Measurements from ENCODE around the gene MGAT4A. TPM values are rescaled to one million over a fixed set of nuclear protein-coding genes. Genes with fewer than 3 reads are reported as not detected.

The MGAT4A gene
- total and polyA plus RNA-seq, 9 donors = 3.0 to 7.5 (median 3.9) TPM

DNA sequence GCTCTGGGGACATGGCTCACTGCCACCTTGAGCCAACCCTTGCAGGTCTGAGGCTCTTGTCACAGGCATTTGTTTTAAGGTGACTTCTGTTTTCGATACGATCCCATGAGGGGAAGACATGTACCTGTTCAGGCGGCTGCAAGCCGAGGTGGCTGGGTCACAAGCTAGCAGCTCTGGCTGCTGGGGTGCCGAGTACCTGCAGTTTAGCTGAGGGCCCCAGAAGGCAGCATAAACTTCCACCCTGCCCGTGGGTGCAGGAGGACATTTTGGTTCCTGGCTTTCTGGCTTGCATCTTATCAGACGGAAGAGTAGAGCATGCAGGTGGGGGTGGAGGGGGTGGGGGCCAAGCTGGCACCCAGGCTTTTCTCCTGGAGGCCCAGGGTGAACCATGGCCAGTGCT lies 151.0 kb downstream of the MGAT4A start:
- H3K36me3 ChIP-seq (ENCODE audit: control insufficient read depth, insufficient read depth, low read length) = peaks cover 44% of the 10 kb centered on the region
- no peak overlapping the region for H3K4me3 ChIP-seq (ENCODE audit: low read length)
- no peak for DNase-seq
- H3K27me3 ChIP-seq (ENCODE audit: control insufficient read depth, insufficient read depth, low read length) = no peaks in the 10 kb centered on the region
- H3K9me3 ChIP-seq (replicated peaks; ENCODE audit: control insufficient read depth, low read depth, low read length) = no peaks in the 10 kb centered on the region
- 91% methylated on average over 5 of the region's 7 CpGs for WGBS (ENCODE audit: insufficient coverage)
- H3K27ac ChIP-seq (ENCODE audit: low read length) = no peak overlapping the region
- H3K4me1 ChIP-seq (ENCODE audit: control insufficient read depth, insufficient read depth, low read length) = no peaks in the 10 kb centered on the region

DNA sequence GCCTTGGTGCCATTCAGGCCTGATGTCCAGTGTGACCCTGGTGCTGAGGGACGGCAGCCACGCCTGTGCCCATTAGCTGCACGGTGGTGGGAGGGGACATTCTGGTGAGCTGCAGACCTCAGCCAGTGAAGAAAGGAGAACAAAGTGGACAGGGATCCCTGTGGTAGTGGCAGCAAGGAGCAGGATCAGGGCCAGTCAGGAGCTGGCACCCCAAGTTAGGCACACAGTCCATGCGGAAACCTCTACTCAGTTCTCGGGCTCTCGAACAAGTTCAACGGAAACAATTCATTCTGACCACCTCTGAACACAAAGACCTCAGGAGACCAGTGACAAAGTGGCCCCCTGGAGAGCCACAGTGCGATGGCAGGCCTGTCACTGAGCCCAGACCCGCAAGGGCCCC lies 152.7 kb downstream of the MGAT4A start:
- Histone ChIP-seq H3K27ac (ENCODE audit: low read length) (no peak overlapping the region), H3K4me3 (ENCODE audit: low read length) (no peak overlapping the region), H3K4me1 (ENCODE audit: control insufficient read depth, insufficient read depth, low read length) (no peaks in the 10 kb centered on the region), H3K27me3 (ENCODE audit: control insufficient read depth, insufficient read depth, low read length) (no peaks in the 10 kb centered on the region), H3K36me3 (ENCODE audit: control insufficient read depth, insufficient read depth, low read length) (peaks cover 45% of the 10 kb centered on the region), H3K9me3 (replicated peaks; ENCODE audit: control insufficient read depth, low read depth, low read length) (no peaks in the 10 kb centered on the region)
- 89% methylated on average over 6 of the region's 9 CpGs for WGBS (ENCODE audit: insufficient coverage)
- DNase-seq = no peak

DNA sequence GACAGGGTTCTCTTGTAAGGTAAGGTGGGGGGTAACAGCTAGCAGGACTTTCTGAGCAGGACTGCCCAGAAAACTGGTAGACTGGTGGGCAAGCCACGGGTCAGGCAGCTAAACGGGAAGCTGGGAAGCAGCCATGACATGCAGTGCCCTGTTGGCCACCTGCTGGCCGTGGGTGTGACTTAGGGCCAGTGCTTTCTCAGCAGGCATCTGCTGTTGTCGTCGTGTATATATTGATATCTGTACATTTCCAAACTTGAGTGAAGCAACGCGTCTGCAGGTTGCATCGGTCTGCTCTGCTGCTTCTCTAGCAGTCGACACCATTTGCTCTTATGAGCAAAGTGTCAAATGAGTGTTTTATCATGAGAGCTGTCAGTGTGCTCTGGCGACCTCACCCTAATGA lies 153.6 kb downstream of the MGAT4A start:
- no peak for DNase-seq
- H3K4me3 ChIP-seq (ENCODE audit: low read length) = no peak overlapping the region
- H3K27me3 ChIP-seq (ENCODE audit: control insufficient read depth, insufficient read depth, low read length) = no peaks in the 10 kb centered on the region
- peaks cover 47% of the 10 kb centered on the region for H3K36me3 ChIP-seq (ENCODE audit: control insufficient read depth, insufficient read depth, low read length)
- no peaks in the 10 kb centered on the region for H3K4me1 ChIP-seq (ENCODE audit: control insufficient read depth, insufficient read depth, low read length)
- no peaks in the 10 kb centered on the region for H3K9me3 ChIP-seq (replicated peaks; ENCODE audit: control insufficient read depth, low read depth, low read length)
- WGBS (ENCODE audit: insufficient coverage) = 81% methylated on average over 10 of the region's 10 CpGs
- no peak overlapping the region for H3K27ac ChIP-seq (ENCODE audit: low read length)

DNA sequence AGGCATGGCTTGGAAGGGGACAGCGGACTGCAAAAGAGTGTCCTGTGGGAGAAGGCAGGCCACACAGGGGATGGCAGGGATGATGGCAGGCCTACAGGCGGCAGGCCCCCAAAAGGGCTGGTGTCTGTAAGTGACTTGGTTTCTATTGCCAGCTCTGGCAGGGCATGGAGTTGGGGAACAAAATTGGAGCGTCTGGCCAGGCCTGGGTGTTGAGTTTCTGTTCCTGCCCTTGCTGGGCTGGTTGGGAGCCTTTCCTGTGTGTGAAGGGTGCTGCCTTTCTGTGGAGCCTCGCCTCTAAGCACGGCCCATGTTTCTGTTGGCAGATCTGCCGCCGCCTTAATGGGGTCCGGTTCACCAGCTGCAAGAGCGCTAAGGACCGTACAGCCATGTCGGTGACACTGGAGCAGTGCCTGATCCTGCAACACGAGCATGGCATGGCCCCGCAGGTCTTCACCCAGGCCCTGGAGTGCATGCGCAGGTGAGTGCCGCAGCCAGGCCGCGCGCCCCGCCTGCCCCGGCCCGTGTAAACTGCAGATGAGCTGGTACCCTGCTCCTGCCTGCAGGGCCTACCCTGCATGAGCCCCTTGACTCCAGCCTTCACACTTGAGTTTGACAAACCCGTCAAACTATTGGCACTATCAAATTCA lies 154.1 kb downstream of the MGAT4A start:
- 90% methylated on average over 21 of the region's 22 CpGs for WGBS (ENCODE audit: insufficient coverage)
- Histone ChIP-seq H3K36me3 (ENCODE audit: control insufficient read depth, insufficient read depth, low read length) (peaks cover 51% of the 10 kb centered on the region), H3K27me3 (ENCODE audit: control insufficient read depth, insufficient read depth, low read length) (no peaks in the 10 kb centered on the region), H3K4me1 (ENCODE audit: control insufficient read depth, insufficient read depth, low read length) (no peaks in the 10 kb centered on the region), H3K4me3 (ENCODE audit: low read length) (no peak overlapping the region), H3K27ac (ENCODE audit: low read length) (no peak overlapping the region), H3K9me3 (replicated peaks; ENCODE audit: control insufficient read depth, low read depth, low read length) (no peaks in the 10 kb centered on the region)
- no peak for DNase-seq

DNA sequence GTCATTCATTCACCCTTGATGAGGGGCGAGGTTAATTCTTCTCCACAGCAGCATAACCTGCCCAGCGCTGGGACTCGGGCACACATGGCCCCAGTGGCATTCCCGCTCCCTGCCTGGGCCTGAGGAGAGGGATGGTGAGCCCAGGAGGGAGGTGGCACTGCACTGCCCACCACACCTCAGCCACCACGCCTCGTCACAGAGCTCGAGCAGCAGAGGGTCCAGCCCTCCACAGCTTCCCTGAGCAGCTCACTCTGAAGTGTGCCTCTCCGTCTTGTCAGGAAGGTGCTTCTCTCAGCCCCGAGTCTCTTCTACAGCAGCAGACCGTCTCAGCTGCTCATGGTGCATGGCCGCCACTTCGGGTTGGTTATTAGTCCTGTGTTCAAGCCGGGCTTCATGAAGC lies 157.5 kb downstream of the MGAT4A start:
- H3K4me3 ChIP-seq (ENCODE audit: low read length) = no peak overlapping the region
- DNase-seq = no peak
- peaks cover 75% of the 10 kb centered on the region for H3K36me3 ChIP-seq (ENCODE audit: control insufficient read depth, insufficient read depth, low read length)
- H3K4me1 ChIP-seq (ENCODE audit: control insufficient read depth, insufficient read depth, low read length) = no peaks in the 10 kb centered on the region
- H3K27me3 ChIP-seq (ENCODE audit: control insufficient read depth, insufficient read depth, low read length) = no peaks in the 10 kb centered on the region
- 98% methylated on average over 11 of the region's 13 CpGs for WGBS (ENCODE audit: insufficient coverage)
- no peak overlapping the region for H3K27ac ChIP-seq (ENCODE audit: low read length)
- no peaks in the 10 kb centered on the region for H3K9me3 ChIP-seq (replicated peaks; ENCODE audit: control insufficient read depth, low read depth, low read length)

DNA sequence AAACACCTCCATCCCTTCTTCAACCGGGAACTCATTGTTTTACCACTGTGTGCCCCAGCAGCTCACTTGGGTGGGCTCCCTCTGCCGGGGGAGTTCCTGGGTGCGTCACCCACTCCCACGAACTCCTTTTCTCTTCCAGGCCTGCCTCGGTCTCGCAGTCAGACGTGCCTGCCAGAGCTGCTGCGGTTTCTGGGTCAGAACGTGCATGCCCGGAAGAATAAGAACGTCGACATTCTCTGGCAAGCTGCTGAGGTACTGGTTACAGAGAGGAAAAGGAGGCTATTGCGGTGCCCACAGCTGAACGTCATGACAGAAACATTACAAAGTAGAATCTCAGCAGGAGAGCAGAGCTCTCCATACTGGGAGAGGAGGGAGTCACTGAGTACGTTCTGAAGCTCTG lies 158.3 kb downstream of the MGAT4A start:
- H3K36me3 ChIP-seq (ENCODE audit: control insufficient read depth, insufficient read depth, low read length) = peaks cover 78% of the 10 kb centered on the region
- 90% methylated on average over 12 of the region's 15 CpGs for WGBS (ENCODE audit: insufficient coverage)

DNA sequence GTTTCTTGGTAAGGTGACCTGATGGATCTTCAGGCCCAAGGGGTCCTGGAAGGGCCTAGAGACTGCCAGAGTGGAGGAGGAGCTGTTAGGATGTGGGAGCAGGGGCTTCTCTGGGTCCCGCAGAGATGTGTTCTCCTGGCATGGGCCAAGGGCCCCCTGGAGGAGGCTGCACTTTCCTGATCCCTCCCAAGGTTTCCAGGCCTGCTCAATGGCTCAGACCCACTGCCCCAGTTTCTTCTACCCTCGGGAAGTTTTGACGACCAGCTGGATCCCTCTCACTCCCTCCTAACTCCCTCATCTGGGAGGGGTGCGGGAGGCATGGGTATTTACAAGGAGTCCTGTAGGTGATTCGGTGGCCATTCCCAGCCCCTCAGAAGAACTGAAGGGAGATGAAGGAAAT lies 158.7 kb downstream of the MGAT4A start:
- Histone ChIP-seq H3K4me3 (ENCODE audit: low read length) (no peak overlapping the region), H3K27ac (ENCODE audit: low read length) (no peak overlapping the region), H3K27me3 (ENCODE audit: control insufficient read depth, insufficient read depth, low read length) (no peaks in the 10 kb centered on the region), H3K36me3 (ENCODE audit: control insufficient read depth, insufficient read depth, low read length) (peaks cover 80% of the 10 kb centered on the region), H3K9me3 (replicated peaks; ENCODE audit: control insufficient read depth, low read depth, low read length) (no peaks in the 10 kb centered on the region), H3K4me1 (ENCODE audit: control insufficient read depth, insufficient read depth, low read length) (no peaks in the 10 kb centered on the region)
- 75% methylated on average over 1 of the region's 5 CpGs for WGBS (ENCODE audit: insufficient coverage)
- DNase-seq = no peak

More for the DNA sequence above, 158.3 kb downstream of the MGAT4A start:
- H3K27me3 ChIP-seq (ENCODE audit: control insufficient read depth, insufficient read depth, low read length) = no peaks in the 10 kb centered on the region
- DNase-seq = no peak
- H3K4me1 ChIP-seq (ENCODE audit: control insufficient read depth, insufficient read depth, low read length) = no peaks in the 10 kb centered on the region
- H3K4me3 ChIP-seq (ENCODE audit: low read length) = no peak overlapping the region
- H3K27ac ChIP-seq (ENCODE audit: low read length) = no peak overlapping the region
- H3K9me3 ChIP-seq (replicated peaks; ENCODE audit: control insufficient read depth, low read depth, low read length) = no peaks in the 10 kb centered on the region

DNA sequence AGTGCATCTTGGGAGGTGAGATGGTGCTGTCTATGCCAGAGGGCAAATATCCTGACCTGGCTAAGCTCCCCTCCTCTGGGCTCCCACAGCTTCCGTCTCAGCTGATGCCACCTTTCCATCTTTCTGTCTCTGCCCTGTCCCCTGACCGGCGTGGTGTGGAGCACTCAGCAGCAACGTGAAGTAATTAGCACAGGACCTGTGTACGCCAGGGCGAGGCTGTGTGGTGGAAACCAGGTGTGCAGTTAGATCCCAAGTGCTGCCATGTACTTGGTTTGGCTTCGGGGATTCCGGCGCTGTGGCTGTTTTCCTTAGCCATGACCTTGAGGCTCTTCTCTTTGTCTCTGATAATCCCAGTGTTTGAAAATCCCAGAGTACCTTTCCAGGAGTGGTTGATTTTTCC lies 159.1 kb downstream of the MGAT4A start:
- Histone ChIP-seq H3K27ac (ENCODE audit: low read length) (no peak overlapping the region), H3K4me3 (ENCODE audit: low read length) (no peak overlapping the region), H3K36me3 (ENCODE audit: control insufficient read depth, insufficient read depth, low read length) (peaks cover 78% of the 10 kb centered on the region), H3K9me3 (replicated peaks; ENCODE audit: control insufficient read depth, low read depth, low read length) (no peaks in the 10 kb centered on the region), H3K4me1 (ENCODE audit: control insufficient read depth, insufficient read depth, low read length) (no peaks in the 10 kb centered on the region), H3K27me3 (ENCODE audit: control insufficient read depth, insufficient read depth, low read length) (no peaks in the 10 kb centered on the region)
- DNase-seq = no peak
- 92% methylated on average over 5 of the region's 9 CpGs for WGBS (ENCODE audit: insufficient coverage)

DNA sequence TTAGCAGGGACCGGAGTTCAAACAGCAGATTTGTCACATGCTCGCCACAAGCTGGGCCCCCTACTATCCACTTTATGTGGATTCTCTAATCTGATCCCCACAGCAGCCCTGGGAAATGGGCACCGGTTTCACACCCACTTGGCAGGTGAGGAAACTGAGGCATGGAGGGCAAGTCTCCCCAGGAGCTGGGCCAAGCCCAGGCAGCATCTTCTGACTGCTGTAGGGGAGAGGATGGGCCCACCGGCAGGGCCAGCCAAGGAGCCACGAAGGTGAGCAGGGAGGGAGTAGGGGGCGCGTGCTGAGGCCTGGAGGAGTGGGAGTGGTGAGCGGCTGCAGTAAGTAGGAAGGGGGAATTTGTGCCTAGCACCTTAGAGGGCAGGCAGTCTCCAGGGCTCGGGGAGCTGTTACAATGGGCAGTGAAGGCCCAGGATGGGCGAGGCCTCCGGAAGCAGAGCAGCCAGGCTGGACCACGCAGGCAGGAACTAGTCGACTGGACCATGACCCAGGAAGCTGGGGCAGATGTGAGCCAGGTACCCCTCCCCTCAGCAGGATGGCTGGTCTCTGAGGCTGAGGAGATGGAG lies 159.7 kb downstream of the MGAT4A start:
- no peaks in the 10 kb centered on the region for H3K27me3 ChIP-seq (ENCODE audit: control insufficient read depth, insufficient read depth, low read length)
- H3K36me3 ChIP-seq (ENCODE audit: control insufficient read depth, insufficient read depth, low read length) = peaks cover 78% of the 10 kb centered on the region
- H3K27ac ChIP-seq (ENCODE audit: low read length) = no peak overlapping the region
- no peaks in the 10 kb centered on the region for H3K4me1 ChIP-seq (ENCODE audit: control insufficient read depth, insufficient read depth, low read length)
- H3K4me3 ChIP-seq (ENCODE audit: low read length) = no peak overlapping the region
- no peak for DNase-seq
- WGBS (ENCODE audit: insufficient coverage) = 95% methylated on average over 11 of the region's 13 CpGs
- no peaks in the 10 kb centered on the region for H3K9me3 ChIP-seq (replicated peaks; ENCODE audit: control insufficient read depth, low read depth, low read length)

DNA sequence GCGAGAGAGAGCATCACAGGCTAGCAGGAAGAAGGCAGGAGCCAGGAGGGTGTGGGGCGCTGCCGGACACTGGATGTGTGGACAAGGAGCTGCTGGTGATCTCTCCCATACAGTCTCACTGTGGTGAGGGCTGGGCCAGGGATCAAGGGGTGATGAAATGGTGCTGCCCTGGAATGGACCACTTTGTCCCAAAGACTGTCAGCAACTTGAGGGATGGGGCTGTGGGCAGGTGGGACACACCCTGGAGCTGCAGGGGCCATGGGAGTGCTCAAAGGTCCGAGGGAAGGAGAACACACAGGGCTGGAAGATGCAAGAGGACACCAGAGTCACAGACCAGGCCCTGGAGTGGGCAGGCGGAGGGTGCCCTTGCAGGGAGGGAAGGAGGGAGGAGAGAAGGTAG lies 160.6 kb downstream of the MGAT4A start:
- Histone ChIP-seq H3K4me1 (ENCODE audit: control insufficient read depth, insufficient read depth, low read length) (no peaks in the 10 kb centered on the region), H3K27ac (ENCODE audit: low read length) (no peak overlapping the region), H3K27me3 (ENCODE audit: control insufficient read depth, insufficient read depth, low read length) (no peaks in the 10 kb centered on the region), H3K36me3 (ENCODE audit: control insufficient read depth, insufficient read depth, low read length) (peaks cover 77% of the 10 kb centered on the region), H3K4me3 (ENCODE audit: low read length) (no peak overlapping the region), H3K9me3 (replicated peaks; ENCODE audit: control insufficient read depth, low read depth, low read length) (no peaks in the 10 kb centered on the region)
- DNase-seq = no peak
- WGBS (ENCODE audit: insufficient coverage) = 95% methylated on average over 5 of the region's 5 CpGs

DNA sequence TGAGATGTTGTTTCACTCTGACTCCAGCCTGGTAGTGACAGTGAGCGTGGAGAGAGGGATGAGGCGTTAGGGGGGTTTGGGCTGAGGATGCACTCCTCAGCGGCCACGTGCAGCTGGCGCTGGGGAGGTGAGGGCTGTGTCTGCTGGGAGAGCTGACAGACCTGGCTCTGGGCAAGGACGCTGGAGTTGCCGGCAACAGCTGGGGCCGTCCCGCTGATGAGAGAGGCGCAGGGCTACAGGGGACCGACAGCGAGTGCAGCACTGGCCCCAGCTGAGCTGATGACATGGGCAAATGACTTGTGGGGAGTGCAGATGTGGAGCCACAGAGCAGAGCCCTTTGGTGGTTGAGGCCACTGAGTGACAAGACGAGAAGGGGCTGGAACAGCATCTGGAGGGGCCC lies 161.0 kb downstream of the MGAT4A start:
- H3K36me3 ChIP-seq (ENCODE audit: control insufficient read depth, insufficient read depth, low read length) = peaks cover 76% of the 10 kb centered on the region
- no peaks in the 10 kb centered on the region for H3K27me3 ChIP-seq (ENCODE audit: control insufficient read depth, insufficient read depth, low read length)
- H3K4me3 ChIP-seq (ENCODE audit: low read length) = no peak overlapping the region
- H3K4me1 ChIP-seq (ENCODE audit: control insufficient read depth, insufficient read depth, low read length) = no peaks in the 10 kb centered on the region
- no peak overlapping the region for H3K27ac ChIP-seq (ENCODE audit: low read length)
- WGBS (ENCODE audit: insufficient coverage) = 91% methylated on average over 13 of the region's 13 CpGs
- no peak for DNase-seq
- no peaks in the 10 kb centered on the region for H3K9me3 ChIP-seq (replicated peaks; ENCODE audit: control insufficient read depth, low read depth, low read length)
